Measurements from ENCODE around the gene RAG1.

Gene RAG1

GRCh38 chr11:36591433-36591832 is 23.6 kb downstream of the RAG1 start:
- DNase-seq, result no peak

GRCh38 chr11:36594316-36594989 is 26.6 kb downstream of the RAG1 start, which contains the start of gene IFTAP:
IFTAP (plus strand) TSS chr11:36594502; CDS start chr11:36610104, 15,602 bp downstream.
- peak; percentile 93 for DNase-seq

- no peak for DNase-seq
These were observed 29.1 kb downstream of the RAG1 start for GRCh38 chr11:36596880-36597279.

GRCh38 chr11:36598051-36598450 is 30.2 kb downstream of the RAG1 start, which contains the start of gene RAG2:
RAG2 (minus strand) TSS chr11:36598236; CDS start chr11:36594168, 4,068 bp downstream.
- no peak for DNase-seq

GRCh38 chr11:36600180-36600579 is 32.4 kb downstream of the RAG1 start:
- DNase-seq, result no peak

GRCh38 chr11:36601155-36601554 is 33.3 kb downstream of the RAG1 start:
- DNase-seq, result no peak

GRCh38 chr11:36602135-36602534 is 34.3 kb downstream of the RAG1 start:
- no peak for DNase-seq

GRCh38 chr11:36605221-36606216 is 37.7 kb downstream of the RAG1 start:
- DNase-seq, result no peak

- no peak for DNase-seq
These were observed 40.8 kb downstream of the RAG1 start for GRCh38 chr11:36608491-36609199.

GRCh38 chr11:36609383-36609782 is 41.6 kb downstream of the RAG1 start:
- no peak for DNase-seq

- no peak for DNase-seq
These were observed 48.0 kb downstream of the RAG1 start for GRCh38 chr11:36615826-36616225.

- DNase-seq, result no peak
These were observed 49.9 kb downstream of the RAG1 start for GRCh38 chr11:36617543-36618362.

GRCh38 chr11:36618363-36619047 is 50.7 kb downstream of the RAG1 start:
- DNase-seq, result no peak

GRCh38 chr11:36619502-36619901 is 51.7 kb downstream of the RAG1 start:
- DNase-seq, result no peak

GRCh38 chr11:36620246-36620645 is 52.4 kb downstream of the RAG1 start:
- DNase-seq, result no peak

- peak; percentile 51 for DNase-seq
These were observed 54.8 kb downstream of the RAG1 start for GRCh38 chr11:36622431-36623136.

GRCh38 chr11:36623494-36623893 is 55.7 kb downstream of the RAG1 start:
- no peak for DNase-seq

GRCh38 chr11:36627006-36627405 is 59.2 kb downstream of the RAG1 start:
- no peak for DNase-seq

GRCh38 chr11:36627471-36627870 is 59.7 kb downstream of the RAG1 start:
- DNase-seq, result no peak

- DNase-seq, result no peak
These were observed 60.3 kb downstream of the RAG1 start for GRCh38 chr11:36628141-36628540.

- no peak for DNase-seq
These were observed 61.0 kb downstream of the RAG1 start for GRCh38 chr11:36628765-36629244.
